Upper lobe of right lung (tissue), 1 donor: ENCODE results near the gene RPP14. TPM values are rescaled to one million over a fixed set of nuclear protein-coding genes. Genes with fewer than 3 reads are reported as not detected.

Source experiments
- ATAC-seq: fragments of 200-7000 bp; cut with Tn5 transposase; one replicate; pipeline ENCODE4 v1.9.1; 2020; ENCODE audit warnings: mild to moderate bottlenecking, moderate library complexity
- DNase-seq: peaks from one replicate; pipeline ENCODE4 v3.0.0-alpha.2; 2020
- H3K27ac ChIP-seq: fragments of 200-600 bp; one replicate; pipeline ENCODE4 v1.8.0; 2022
- H3K27me3 ChIP-seq: fragments of 200-600 bp; one replicate; pipeline ENCODE4 v1.8.0; 2022; ENCODE audit warnings: mild to moderate bottlenecking
- H3K36me3 ChIP-seq: fragments of 200-600 bp; one replicate; pipeline ENCODE4 v1.8.0; 2022
- H3K4me1 ChIP-seq: fragments of 200-600 bp; one replicate; pipeline ENCODE4 v1.8.0; 2022
- H3K4me3 ChIP-seq: fragments of 200-600 bp; one replicate; pipeline ENCODE4 v1.8.0; 2022; ENCODE audit warnings: mild to moderate bottlenecking
- H3K9me3 ChIP-seq: fragments of 200-600 bp; one replicate; pipeline ENCODE4 v1.8.0; 2022
- intact Hi-C: fragments of 100-400 bp; cut with DNase I; formaldehyde crosslinking; loops from one replicate; pipeline ENCODE4 v1.11.0; 2022
- total RNA-seq: library from RNA; stranded (reverse); fragmentation: NEBNext Ultra II Directional; extraction: Animal tissue kit (Norgen Biotek cat#: 25700); gene quantifications from one replicate; pipeline ENCODE4 v1.2.1, GENCODE V29; 2021
- TF ChIP-seq, protein P1 (sequence below): fragments of 200-600 bp; IDR thresholded peaks from one replicate; pipeline ENCODE4 v1.8.0; 2022; ENCODE audit warnings: antibody characterized with exemption
- donor health status: DM: no; HTN: yes; CAD: no; lungs with severe emphysema.

The RPP14 gene
- total RNA-seq, 1 donor from 2014 or later: 13.6 TPM

DNA sequence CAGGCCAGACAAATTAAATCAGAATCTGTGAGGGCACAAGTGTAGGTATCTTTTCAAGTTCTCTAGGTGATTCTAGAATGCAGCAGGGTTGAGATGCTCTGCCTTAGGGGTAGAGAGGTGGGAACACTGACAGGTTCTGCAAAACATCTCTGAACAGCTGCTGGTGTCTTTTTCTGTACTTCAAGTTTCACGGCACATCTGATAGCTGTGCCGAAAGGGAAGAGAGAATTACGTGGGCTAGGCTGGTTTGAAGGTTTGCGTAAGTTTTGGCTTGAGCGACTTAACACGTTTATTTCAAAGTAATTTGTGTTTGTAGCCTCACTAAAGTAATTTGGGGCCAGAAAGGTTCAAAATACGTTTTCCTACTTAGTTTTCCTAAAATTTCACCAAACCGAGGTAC lies 49.1 kb downstream of the RPP14 start:
- Histone ChIP-seq H3K36me3 (no peaks in the 10 kb centered on the region), H3K9me3 (no peaks in the 10 kb centered on the region), H3K27me3 (no peaks in the 10 kb centered on the region), H3K4me3 (no peak overlapping the region), H3K4me1 (peaks cover 16% of the 10 kb centered on the region), H3K27ac (no peak overlapping the region)
- intact Hi-C loops: no loop called here
- TF ChIP-seq, protein P1, sequence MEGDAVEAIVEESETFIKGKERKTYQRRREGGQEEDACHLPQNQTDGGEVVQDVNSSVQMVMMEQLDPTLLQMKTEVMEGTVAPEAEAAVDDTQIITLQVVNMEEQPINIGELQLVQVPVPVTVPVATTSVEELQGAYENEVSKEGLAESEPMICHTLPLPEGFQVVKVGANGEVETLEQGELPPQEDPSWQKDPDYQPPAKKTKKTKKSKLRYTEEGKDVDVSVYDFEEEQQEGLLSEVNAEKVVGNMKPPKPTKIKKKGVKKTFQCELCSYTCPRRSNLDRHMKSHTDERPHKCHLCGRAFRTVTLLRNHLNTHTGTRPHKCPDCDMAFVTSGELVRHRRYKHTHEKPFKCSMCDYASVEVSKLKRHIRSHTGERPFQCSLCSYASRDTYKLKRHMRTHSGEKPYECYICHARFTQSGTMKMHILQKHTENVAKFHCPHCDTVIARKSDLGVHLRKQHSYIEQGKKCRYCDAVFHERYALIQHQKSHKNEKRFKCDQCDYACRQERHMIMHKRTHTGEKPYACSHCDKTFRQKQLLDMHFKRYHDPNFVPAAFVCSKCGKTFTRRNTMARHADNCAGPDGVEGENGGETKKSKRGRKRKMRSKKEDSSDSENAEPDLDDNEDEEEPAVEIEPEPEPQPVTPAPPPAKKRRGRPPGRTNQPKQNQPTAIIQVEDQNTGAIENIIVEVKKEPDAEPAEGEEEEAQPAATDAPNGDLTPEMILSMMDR: no peak
- DNase-seq (no peak), ATAC-seq (peak; percentile 34)

DNA sequence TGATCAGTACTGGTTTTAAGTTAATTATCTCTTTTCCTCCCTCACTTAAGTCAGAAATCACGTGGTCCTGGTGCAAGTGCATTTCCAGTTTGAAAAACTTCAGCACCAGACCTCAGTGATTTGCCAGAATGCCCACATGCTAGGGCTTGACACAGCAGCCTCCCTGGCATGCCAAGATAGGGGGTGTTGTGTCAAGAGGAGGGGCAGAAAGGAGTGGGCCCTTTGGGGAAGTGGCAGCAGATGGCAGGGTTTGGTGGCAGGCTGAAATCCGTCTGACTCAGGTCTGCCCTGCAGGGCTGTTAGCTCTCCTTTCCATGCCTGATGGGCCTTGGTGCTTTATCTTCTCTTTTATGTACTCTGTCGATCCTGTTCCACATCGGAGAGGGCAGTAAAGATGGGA lies 50.0 kb downstream of the RPP14 start:
- DNase-seq: no peak
- intact Hi-C loops: no loop called here
- H3K4me1 ChIP-seq: peaks cover 10% of the 10 kb centered on the region

DNA sequence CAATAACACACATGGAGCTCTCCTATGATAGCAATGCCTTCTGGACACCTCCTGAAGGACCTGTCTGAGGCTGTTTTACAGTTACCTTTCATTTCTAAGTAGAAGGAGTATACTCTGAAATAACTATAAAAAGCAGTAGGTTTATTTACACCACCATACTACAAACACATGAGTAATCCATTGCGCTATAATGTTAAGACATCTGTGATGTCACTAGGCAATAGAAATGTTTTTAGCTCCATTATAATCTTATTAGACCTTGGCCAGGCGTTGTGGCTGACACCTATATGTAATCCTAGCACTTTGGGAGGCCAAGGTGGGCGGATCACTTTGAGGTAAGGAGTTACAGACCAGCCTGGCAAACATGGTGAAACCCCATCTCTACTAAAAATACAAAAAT lies 51.4 kb downstream of the RPP14 start:
- intact Hi-C loops: no loop called here
- Histone ChIP-seq H3K4me3 (no peak overlapping the region), H3K27ac (no peak overlapping the region), H3K27me3 (no peaks in the 10 kb centered on the region), H3K4me1 (peaks cover 10% of the 10 kb centered on the region), H3K9me3 (no peaks in the 10 kb centered on the region), H3K36me3 (no peaks in the 10 kb centered on the region)
- ATAC-seq: no peak
- DNase-seq: no peak
- TF ChIP-seq, protein P1: no peak

More for the DNA sequence above, 50.0 kb downstream of the RPP14 start:
- TF ChIP-seq, protein P1: no peak
- H3K36me3 ChIP-seq: no peaks in the 10 kb centered on the region
- H3K9me3 ChIP-seq: no peaks in the 10 kb centered on the region
- H3K27ac ChIP-seq: no peak overlapping the region
- H3K27me3 ChIP-seq: no peaks in the 10 kb centered on the region
- no peak overlapping the region for H3K4me3 ChIP-seq
- peak; percentile 58 for ATAC-seq

DNA sequence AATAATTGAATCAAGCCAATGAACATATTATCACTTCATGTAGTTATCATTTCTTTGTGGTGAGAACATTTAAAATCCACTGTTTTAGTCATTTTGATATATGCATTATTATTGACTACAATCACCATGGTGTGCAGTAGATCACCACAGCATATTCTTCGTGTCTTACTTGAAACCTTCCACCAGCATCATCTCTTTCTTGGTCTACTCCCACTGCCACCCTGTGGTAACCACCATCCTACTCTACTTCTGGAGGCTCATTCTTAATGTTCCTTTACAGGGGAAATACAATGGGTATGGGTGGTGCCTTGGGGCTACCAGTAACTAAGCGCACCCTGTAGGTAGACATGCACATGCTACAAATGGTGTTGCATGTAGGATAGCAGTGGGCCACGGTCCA lies 52.0 kb downstream of the RPP14 start:
- Histone ChIP-seq H3K4me1 (peaks cover 10% of the 10 kb centered on the region), H3K36me3 (no peaks in the 10 kb centered on the region), H3K27ac (no peak overlapping the region), H3K27me3 (no peaks in the 10 kb centered on the region), H3K9me3 (no peaks in the 10 kb centered on the region), H3K4me3 (no peak overlapping the region)
- DNase-seq (no peak), ATAC-seq (no peak)
- TF ChIP-seq, protein P1: no peak
- intact Hi-C loops: no loop called here

DNA sequence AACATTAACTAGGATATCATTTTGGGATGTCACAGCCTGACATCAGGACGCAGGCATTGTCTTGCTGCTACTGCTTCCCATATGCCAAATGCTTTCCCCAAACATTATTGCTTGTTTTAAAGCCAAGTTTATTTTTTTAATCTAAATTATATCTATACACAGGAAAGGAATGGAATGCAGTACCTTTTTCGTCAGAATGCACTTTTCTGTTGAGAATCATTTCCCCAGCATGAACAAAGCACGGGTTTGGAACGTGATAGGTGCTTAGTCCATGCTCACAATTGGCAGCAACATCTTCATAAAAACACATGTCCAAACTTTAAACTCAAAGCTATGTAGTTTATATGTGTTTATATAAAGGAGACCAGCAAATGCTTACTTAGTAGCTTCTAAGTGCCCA lies 52.8 kb downstream of the RPP14 start:
- H3K36me3 ChIP-seq: no peaks in the 10 kb centered on the region
- TF ChIP-seq, protein P1: no peak
- ATAC-seq (no peak), DNase-seq (no peak)
- H3K4me3 ChIP-seq: no peak overlapping the region
- intact Hi-C loops: no loop called here
- H3K27me3 ChIP-seq: no peaks in the 10 kb centered on the region
- peaks cover 10% of the 10 kb centered on the region for H3K4me1 ChIP-seq
- H3K27ac ChIP-seq: no peak overlapping the region
- no peaks in the 10 kb centered on the region for H3K9me3 ChIP-seq

DNA sequence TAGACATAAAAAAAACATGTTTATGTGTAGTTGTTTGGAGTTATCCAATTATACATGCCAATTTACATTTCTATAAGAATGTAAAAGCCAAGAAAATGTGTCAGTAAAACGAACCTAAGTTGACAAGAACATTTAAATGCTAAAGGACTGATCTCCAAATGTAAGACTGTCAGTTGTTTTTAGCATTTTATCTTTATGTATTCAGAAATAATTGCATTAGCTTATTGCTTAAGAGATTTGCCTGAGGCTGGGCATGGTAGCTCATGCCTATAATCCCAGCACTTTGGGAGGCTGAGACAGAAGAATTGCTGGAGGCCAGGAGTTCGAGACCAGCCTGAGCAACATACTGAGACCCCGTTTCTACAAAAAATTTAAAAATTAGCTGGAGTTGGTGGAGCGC lies 53.6 kb downstream of the RPP14 start:
- no peak overlapping the region for H3K4me3 ChIP-seq
- H3K9me3 ChIP-seq: no peaks in the 10 kb centered on the region
- DNase-seq (no peak), ATAC-seq (no peak)
- no peak overlapping the region for H3K27ac ChIP-seq
- intact Hi-C loops: no loop called here
- H3K27me3 ChIP-seq: no peaks in the 10 kb centered on the region
- H3K4me1 ChIP-seq: peaks cover 10% of the 10 kb centered on the region
- no peaks in the 10 kb centered on the region for H3K36me3 ChIP-seq
- TF ChIP-seq, protein P1: no peak
